CD4-positive, alpha-beta T cell (primary cell): ENCODE results near the gene CGB7. TPM values are rescaled to one million over a fixed set of nuclear protein-coding genes. Genes with fewer than 3 reads are reported as not detected.

Experiments
- ATAC-seq: fragments of 200-7000 bp; cut with Tn5 transposase; one replicate; pipeline ENCODE4 v1.10.0; 2022; ENCODE audit warnings: mild to moderate bottlenecking; ENCODE audit not compliant: poor library complexity
- CTCF ChIA-PET: fragments of 350-600 bp; sonication (Branson Sonifier 250); formaldehyde crosslinking; loops from one replicate; lab custom pipeline; 2021; ENCODE audit warnings: antibody characterized with exemption, inconsistent platforms; lab: Charles Lee
- POLR2A ChIA-PET: fragments of 350-600 bp; sonication (Branson Sonifier 250); formaldehyde crosslinking; loops from one replicate; lab custom pipeline; 2021; ENCODE audit warnings: antibody characterized with exemption, inconsistent platforms; lab: Charles Lee
- DNase-seq, 14 experiments: peaks; one replicate each; pipeline ENCODE4 v3.0.0-alpha.2; 2013 to 2020; ENCODE audit warnings: mixed read lengths in 2 of 14
- H3K27ac ChIP-seq, 2 donors: one replicate each; pipeline versions ENCODE4 v1.5.1 to v1.7.0; 2013; ENCODE audit warnings: low read length in 2 of 2, low read depth in 1 of 2, mild to moderate bottlenecking in 1 of 2
- H3K27me3 ChIP-seq, 2 experiments: 1 replicate in 1 of 2; 2 replicates in 1 of 2; pipeline versions ENCODE4 v1.6.1 to v1.7.0; 2013; ENCODE audit warnings: low read length in 2 of 2, control low read depth in 1 of 2, mild to moderate bottlenecking in 1 of 2, moderate library complexity in 1 of 2; ENCODE audit not compliant: insufficient read depth in 2 of 2, control insufficient read depth in 1 of 2
- H3K36me3 ChIP-seq: one replicate; pipeline ENCODE4 v1.6.1; 2013; ENCODE audit warnings: low read length, control low read depth; ENCODE audit not compliant: insufficient read depth
- H3K4me1 ChIP-seq: one replicate; pipeline ENCODE4 v1.6.1; 2013; ENCODE audit warnings: low read length, control low read depth; ENCODE audit not compliant: insufficient read depth
- H3K4me3 ChIP-seq: one replicate; pipeline ENCODE4 v1.5.1; 2013; ENCODE audit warnings: mild to moderate bottlenecking, low read length, moderate library complexity
- H3K9me3 ChIP-seq, 2 experiments: 1 replicate in 1 of 2; 2 replicates in 1 of 2; pipeline versions ENCODE4 v1.6.1 to v1.7.0; 2013; ENCODE audit warnings: low read length in 2 of 2, mild to moderate bottlenecking in 2 of 2, control low read depth in 1 of 2, moderate library complexity in 1 of 2; ENCODE audit not compliant: control insufficient read depth in 1 of 2, insufficient read depth in 1 of 2
- H3K27ac Mint-ChIP-seq: one replicate; pipeline ENCODE4 v1.8.0; 2020; ENCODE audit warnings: mixed read lengths
- H3K27me3 Mint-ChIP-seq: one replicate; pipeline ENCODE4 v1.8.0; 2021; ENCODE audit warnings: mixed read lengths
- H3K36me3 Mint-ChIP-seq: one replicate; pipeline ENCODE4 v1.8.0; 2021; ENCODE audit warnings: low read depth, mixed read lengths
- H3K4me1 Mint-ChIP-seq: one replicate; pipeline ENCODE4 v1.8.0; 2021; ENCODE audit warnings: low read depth, mixed read lengths
- H3K4me3 Mint-ChIP-seq: one replicate; pipeline ENCODE4 v1.8.0; 2020; ENCODE audit warnings: mild to moderate bottlenecking, mixed read lengths
- H3K9me3 Mint-ChIP-seq: one replicate; pipeline ENCODE4 v1.8.0; 2020; ENCODE audit warnings: mixed read lengths
- intact Hi-C, 2 experiments: fragments of 100-400 bp; cut with DNase I in 1 of 2; cut with micrococcal nuclease in 1 of 2; formaldehyde crosslinking; loops; one replicate each; pipeline versions ENCODE4 v1.15.1 to v1.9.0; 2023 to 2025; cut with DNase I, micrococcal nuclease
- total RNA-seq, 174 experiments: library from RNA in 2 of 174; stranded (reverse) in 2 of 174; gene quantifications; one replicate each; pipeline ENCODE4 v1.2.3 and lab custom pipeline; 2021 to 2026
- TF ChIP-seq, protein P1 (sequence below): fragments of 200-600 bp; IDR thresholded peaks from one replicate; pipeline ENCODE4 v1.8.0; 2022; ENCODE audit warnings: antibody characterized with exemption, mild to moderate bottlenecking

The CGB7 gene
- total RNA-seq, 2 experiments from 2014 or later = not detected

DNA sequence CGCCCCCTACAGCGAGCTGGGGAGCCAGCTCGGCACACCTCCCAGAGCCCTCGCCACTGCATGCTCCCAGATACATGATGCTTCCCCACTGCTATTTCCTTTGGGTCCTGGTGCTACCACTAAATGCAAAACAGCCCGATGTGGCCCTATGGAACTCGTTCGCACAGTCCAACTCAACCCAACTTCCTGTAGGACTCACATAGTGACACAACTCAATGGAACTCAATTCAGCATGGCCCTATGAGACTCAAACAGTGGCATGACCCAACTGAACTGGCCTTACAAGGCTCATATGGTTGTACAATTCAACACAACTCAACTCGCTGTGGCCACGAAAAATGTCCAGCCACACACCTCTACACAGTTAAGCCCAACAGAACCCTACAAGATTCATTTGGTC is 11.5 kb upstream of the CGB7 start:
- peaks cover 48 to 71% of the 10 kb centered on the region in 2 experiments for H3K27me3 ChIP-seq
- H3K9me3 Mint-ChIP-seq = no peaks in the 10 kb centered on the region
- H3K27me3 Mint-ChIP-seq = peaks cover 84% of the 10 kb centered on the region
- CTCF ChIA-PET = interaction anchor here (0.7 to 2.4 kb wide), 2 partner anchors 29 to 45 kb away, joined by 3 to 8 read pairs; partner anchors contain the start of gene LIN7B
- no peak overlapping the region for H3K4me3 ChIP-seq
- DNase-seq (no peak), ATAC-seq (no peak)
- H3K36me3 ChIP-seq = no peaks in the 10 kb centered on the region
- H3K36me3 Mint-ChIP-seq = no peaks in the 10 kb centered on the region
- intact Hi-C loops = no loop called here
- POLR2A ChIA-PET = no interaction called here
- TF ChIP-seq, protein P1, sequence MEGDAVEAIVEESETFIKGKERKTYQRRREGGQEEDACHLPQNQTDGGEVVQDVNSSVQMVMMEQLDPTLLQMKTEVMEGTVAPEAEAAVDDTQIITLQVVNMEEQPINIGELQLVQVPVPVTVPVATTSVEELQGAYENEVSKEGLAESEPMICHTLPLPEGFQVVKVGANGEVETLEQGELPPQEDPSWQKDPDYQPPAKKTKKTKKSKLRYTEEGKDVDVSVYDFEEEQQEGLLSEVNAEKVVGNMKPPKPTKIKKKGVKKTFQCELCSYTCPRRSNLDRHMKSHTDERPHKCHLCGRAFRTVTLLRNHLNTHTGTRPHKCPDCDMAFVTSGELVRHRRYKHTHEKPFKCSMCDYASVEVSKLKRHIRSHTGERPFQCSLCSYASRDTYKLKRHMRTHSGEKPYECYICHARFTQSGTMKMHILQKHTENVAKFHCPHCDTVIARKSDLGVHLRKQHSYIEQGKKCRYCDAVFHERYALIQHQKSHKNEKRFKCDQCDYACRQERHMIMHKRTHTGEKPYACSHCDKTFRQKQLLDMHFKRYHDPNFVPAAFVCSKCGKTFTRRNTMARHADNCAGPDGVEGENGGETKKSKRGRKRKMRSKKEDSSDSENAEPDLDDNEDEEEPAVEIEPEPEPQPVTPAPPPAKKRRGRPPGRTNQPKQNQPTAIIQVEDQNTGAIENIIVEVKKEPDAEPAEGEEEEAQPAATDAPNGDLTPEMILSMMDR = no peak
- no peak overlapping the region for H3K27ac Mint-ChIP-seq
- peaks cover 0 to 21% of the 10 kb centered on the region in 2 experiments for H3K9me3 ChIP-seq
- H3K4me1 Mint-ChIP-seq = peaks cover 11% of the 10 kb centered on the region
- H3K4me3 Mint-ChIP-seq = no peak overlapping the region
- H3K4me1 ChIP-seq = peaks cover 15% of the 10 kb centered on the region
- H3K27ac ChIP-seq = no peak overlapping the region

DNA sequence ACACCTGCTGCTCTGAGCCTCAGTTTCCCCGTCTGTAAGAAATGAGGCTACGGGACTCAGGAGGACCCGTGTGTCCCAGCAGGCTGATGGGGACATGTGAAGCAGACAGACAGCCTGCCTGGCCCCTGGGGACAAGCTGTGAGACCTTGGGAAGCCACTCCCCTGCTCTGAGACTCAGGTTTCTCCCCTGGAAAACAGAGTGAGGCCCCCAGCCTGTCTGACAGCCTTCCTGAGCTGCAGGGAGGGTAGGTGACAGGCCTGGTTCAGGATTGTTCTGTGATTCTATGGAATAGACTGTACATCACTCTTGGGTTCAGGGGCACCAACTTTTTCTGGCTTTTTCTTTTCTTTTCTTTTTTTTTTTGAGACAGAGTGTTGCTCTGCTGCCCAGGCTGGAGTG is 10.0 kb upstream of the CGB7 start:
- intact Hi-C loops = no loop called here
- Histone ChIP-seq H3K27me3 (peaks cover 37 to 58% of the 10 kb centered on the region in 2 experiments), H3K4me3 (no peak overlapping the region), H3K27ac (no peak overlapping the region), H3K4me1 (peaks cover 8% of the 10 kb centered on the region), H3K9me3 (peaks cover 0 to 10% of the 10 kb centered on the region in 2 experiments), H3K36me3 (no peaks in the 10 kb centered on the region)
- H3K27ac Mint-ChIP-seq = no peak overlapping the region
- no peaks in the 10 kb centered on the region for H3K9me3 Mint-ChIP-seq
- TF ChIP-seq, protein P1 = no peak
- no peak overlapping the region for H3K4me3 Mint-ChIP-seq
- ATAC-seq = no peak
- peaks cover under 1% of the 10 kb centered on the region for H3K4me1 Mint-ChIP-seq
- no peak for DNase-seq
- H3K36me3 Mint-ChIP-seq = no peaks in the 10 kb centered on the region
- CTCF ChIA-PET = no interaction called here
- H3K27me3 Mint-ChIP-seq = peaks cover 77% of the 10 kb centered on the region
- POLR2A ChIA-PET = interaction anchor here (0.6 kb wide), 1 partner anchor 264 kb away, joined by 3 read pairs; no protein-coding TSS in a partner anchor

DNA sequence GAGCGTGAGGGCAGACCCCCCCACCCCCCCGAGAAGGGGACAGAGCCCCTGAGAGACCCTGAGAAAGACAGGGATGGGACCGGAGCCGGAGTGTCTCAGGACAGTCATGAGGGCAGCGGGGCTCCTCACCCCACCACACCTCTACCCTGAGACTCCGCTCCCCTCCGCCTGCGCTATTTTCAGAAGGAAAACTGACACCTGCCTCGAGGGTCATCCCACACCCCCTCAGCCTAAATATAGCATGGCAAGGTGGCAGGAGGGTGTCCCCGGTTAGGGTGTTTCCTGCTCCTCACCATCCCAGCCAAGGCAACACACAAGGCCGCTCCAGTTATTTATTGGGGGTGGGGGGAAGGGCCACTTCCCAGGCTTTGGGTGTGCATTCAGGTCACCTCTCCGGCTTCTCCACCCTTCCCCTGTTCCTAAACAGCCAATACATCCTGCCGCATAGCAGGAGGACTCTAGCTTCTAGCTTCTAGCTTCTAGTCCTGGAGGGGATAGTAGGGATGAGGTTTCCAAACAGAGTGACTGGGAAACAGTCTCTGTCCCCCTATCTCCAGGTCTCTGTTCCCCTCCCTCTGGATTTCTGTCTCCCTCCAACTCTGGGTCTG is 8.5 kb upstream of the CGB7 start:
- Histone ChIP-seq H3K27ac (no peak overlapping the region), H3K4me3 (no peak overlapping the region), H3K36me3 (no peaks in the 10 kb centered on the region), H3K4me1 (peaks cover 8% of the 10 kb centered on the region), H3K27me3 (peaks cover 37 to 59% of the 10 kb centered on the region in 2 experiments), H3K9me3 (peaks cover 0 to 17% of the 10 kb centered on the region in 2 experiments)
- H3K36me3 Mint-ChIP-seq = no peaks in the 10 kb centered on the region
- H3K27me3 Mint-ChIP-seq = peaks cover 73% of the 10 kb centered on the region
- intact Hi-C loops = no loop called here
- H3K4me3 Mint-ChIP-seq = no peak overlapping the region
- no peaks in the 10 kb centered on the region for H3K4me1 Mint-ChIP-seq
- ChIA-PET POLR2A (no interaction called here), CTCF (no interaction called here)
- no peak overlapping the region for H3K27ac Mint-ChIP-seq
- H3K9me3 Mint-ChIP-seq = no peaks in the 10 kb centered on the region
- TF ChIP-seq, protein P1 = no peak
- no peak for ATAC-seq
- DNase-seq = no peak
